H1 (cell line): ENCODE measurements around the gene ADAMTS9. TPM values are rescaled to one million over a fixed set of nuclear protein-coding genes. Genes with fewer than 3 reads are reported as not detected.

Experiments used
- CTCF ChIA-PET: fragments of 300-600 bp; sonication (Branson Sonifier 250); formaldehyde crosslinking; loops from one replicate; lab custom pipeline; 2021; ENCODE audit not compliant: partially characterized antibody; lab: Charles Lee
- POLR2A ChIA-PET: fragments of 300-600 bp; sonication (Branson Sonifier 250); formaldehyde crosslinking; loops from one replicate; lab custom pipeline; 2021; ENCODE audit warnings: inconsistent platforms; ENCODE audit not compliant: partially characterized antibody; lab: Charles Lee
- DNase-seq, 2 experiments: peaks; one replicate each; pipeline versions ENCODE4 v3.0.0 to v3.0.0-alpha.2; 2010 to 2022; ENCODE audit warnings: low spot score in 2 of 2, low read depth in 1 of 2, mixed read lengths in 1 of 2
- FAIRE-seq: peaks from 2 replicates; lab custom pipeline; 2011; peaks lifted over from hg19 to GRCh38; lab: Jason Lieb, UNC
- H2AFZ ChIP-seq: 2 replicates; pipeline ENCODE4 v1.8.1; 2012; ENCODE audit warnings: low read length, inconsistent platforms
- H2AK5ac ChIP-seq: 2 replicates; pipeline ENCODE4 v1.6.1; 2013; ENCODE audit warnings: low read depth, low read length
- H2BK120ac ChIP-seq: replicated peaks from 2 replicates; pipeline ENCODE3; 2013; ENCODE audit warnings: low read depth, low read length, inconsistent platforms
- H2BK12ac ChIP-seq: 2 replicates; pipeline ENCODE4 v1.6.1; 2013; ENCODE audit warnings: low read depth, low read length
- H2BK15ac ChIP-seq: 2 replicates; pipeline ENCODE4 v1.6.1; 2013; ENCODE audit warnings: low read length
- H2BK20ac ChIP-seq: 2 replicates; pipeline ENCODE4 v1.6.1; 2013; ENCODE audit warnings: low read length
- H2BK5ac ChIP-seq: 2 replicates; pipeline ENCODE4 v1.6.1; 2013; ENCODE audit warnings: low read depth, low read length
- H3K14ac ChIP-seq: 2 replicates; pipeline ENCODE4 v1.6.1; 2013; ENCODE audit warnings: inconsistent platforms; ENCODE audit not compliant: insufficient read length
- H3K18ac ChIP-seq: 2 replicates; pipeline ENCODE4 v1.6.1; 2013; ENCODE audit warnings: low read length; ENCODE audit errors: extremely low read depth
- H3K23ac ChIP-seq: 2 replicates; pipeline ENCODE4 v1.6.1; 2013; ENCODE audit warnings: inconsistent platforms; ENCODE audit not compliant: insufficient read length
- H3K23me2 ChIP-seq: 2 replicates; pipeline ENCODE4 v1.6.1; 2013; ENCODE audit warnings: low read depth, low read length
- H3K27ac ChIP-seq: 2 replicates; pipeline ENCODE4 v1.6.1; 2011; ENCODE audit warnings: low read depth, low read length, inconsistent platforms
- H3K27me3 ChIP-seq, 4 experiments: replicated peaks in 1 of 4; 1 replicate in 1 of 4; 2 replicates in 3 of 4; pipeline versions ENCODE4 v1.6.1 to v1.8.1; 2011 to 2013; ENCODE audit warnings: low read length in 3 of 4, mild to moderate bottlenecking in 3 of 4, inconsistent platforms in 2 of 4, mixed read lengths in 2 of 4, moderate library complexity in 1 of 4; ENCODE audit not compliant: control insufficient read depth in 3 of 4, insufficient read depth in 3 of 4; ENCODE audit errors: extremely low read depth in 1 of 4
- H3K36me3 ChIP-seq, 4 experiments: 2 replicates each; pipeline versions ENCODE4 v1.6.1 to v1.8.1; 2011 to 2013; ENCODE audit warnings: mild to moderate bottlenecking in 4 of 4, low read length in 3 of 4, moderate library complexity in 2 of 4, control low read depth in 1 of 4, inconsistent platforms in 1 of 4; ENCODE audit not compliant: insufficient read depth in 4 of 4, control insufficient read depth in 2 of 4
- H3K4ac ChIP-seq: replicated peaks from 2 replicates; pipeline ENCODE3; 2013; ENCODE audit warnings: low read length, low read depth, mixed read lengths, inconsistent platforms; ENCODE audit not compliant: insufficient read length
- H3K4me1 ChIP-seq, 4 experiments: replicated peaks in 1 of 4; 1 replicate in 1 of 4; 2 replicates in 3 of 4; pipeline versions ENCODE4 v1.6.1 to v1.8.1; 2011 to 2013; ENCODE audit warnings: low read length in 3 of 4, inconsistent platforms in 2 of 4, mixed read lengths in 1 of 4; ENCODE audit not compliant: insufficient read depth in 4 of 4, control insufficient read depth in 3 of 4
- H3K4me2 ChIP-seq, 2 experiments: 2 replicates each; pipeline versions ENCODE4 v1.6.1 to v1.8.1; 2011 to 2013; ENCODE audit warnings: low read depth in 2 of 2, low read length in 2 of 2, control low read depth in 1 of 2, inconsistent platforms in 1 of 2, mild to moderate bottlenecking in 1 of 2; ENCODE audit not compliant: insufficient read depth in 1 of 2
- H3K4me3 ChIP-seq, 4 experiments: fragments of 200-600, 300-600 bp in 1 of 4; sonication (generic), shearing (Covaris generic), sonication (Bioruptor Twin) in 1 of 4; 2 replicates each; pipeline versions ENCODE4 v1.5.1 to v1.8.1; 2011 to 2016; ENCODE audit warnings: low read length in 4 of 4, low read depth in 3 of 4, control low read depth in 2 of 4, inconsistent platforms in 2 of 4, mild to moderate bottlenecking in 2 of 4, mixed read lengths in 1 of 4, moderate library complexity in 1 of 4; ENCODE audit not compliant: insufficient read depth in 2 of 4; ENCODE audit errors: extremely low read depth in 1 of 4
- H3K56ac ChIP-seq: replicated peaks from 2 replicates; pipeline ENCODE3; 2013; ENCODE audit warnings: low read depth, mild to moderate bottlenecking, mixed read lengths, low read length, inconsistent platforms; ENCODE audit not compliant: insufficient read length
- H3K79me1 ChIP-seq: 2 replicates; pipeline ENCODE4 v1.6.1; 2013; ENCODE audit warnings: low read depth, low read length, control low read depth
- H3K79me2 ChIP-seq, 2 experiments: 2 replicates each; pipeline versions ENCODE4 v1.6.1 to v1.8.1; 2012 to 2013; ENCODE audit warnings: low read length in 2 of 2, mild to moderate bottlenecking in 2 of 2, inconsistent platforms in 1 of 2; ENCODE audit not compliant: insufficient read depth in 2 of 2, control insufficient read depth in 1 of 2
- H3K9ac ChIP-seq, 4 experiments: replicated peaks in 1 of 4; 1 replicate in 1 of 4; 2 replicates in 3 of 4; pipeline versions ENCODE4 v1.6.1 to v1.8.1; 2011 to 2013; ENCODE audit warnings: low read depth in 3 of 4, low read length in 3 of 4, control low read depth in 2 of 4, mild to moderate bottlenecking in 2 of 4, moderate library complexity in 2 of 4, inconsistent platforms in 1 of 4; ENCODE audit errors: extremely low read depth in 1 of 4
- H3K9me3 ChIP-seq, 2 experiments: 2 replicates each; pipeline versions ENCODE4 v1.6.1 to v1.8.1; 2012 to 2013; ENCODE audit warnings: mild to moderate bottlenecking in 2 of 2, moderate library complexity in 2 of 2, control low read depth in 1 of 2, inconsistent platforms in 1 of 2, low read depth in 1 of 2, low read length in 1 of 2, mixed read lengths in 1 of 2; ENCODE audit not compliant: insufficient read depth in 2 of 2
- H4K20me1 ChIP-seq, 2 experiments: replicated peaks in 1 of 2; 2 replicates each; pipeline versions ENCODE3 to v1.8.1; 2011 to 2013; ENCODE audit warnings: inconsistent platforms in 2 of 2, low read length in 2 of 2, mild to moderate bottlenecking in 1 of 2; ENCODE audit not compliant: insufficient read depth in 2 of 2, control insufficient read depth in 1 of 2
- H4K5ac ChIP-seq: 2 replicates; pipeline ENCODE4 v1.6.1; 2013; ENCODE audit warnings: low read length, low read depth, mixed read lengths, inconsistent platforms; ENCODE audit not compliant: insufficient read length
- H4K8ac ChIP-seq: 2 replicates; pipeline ENCODE4 v1.8.0; 2013; ENCODE audit warnings: mild to moderate bottlenecking, moderate library complexity, low read length, inconsistent platforms; ENCODE audit not compliant: insufficient read depth; ENCODE audit errors: extremely low read depth
- H4K91ac ChIP-seq: replicated peaks from 2 replicates; pipeline ENCODE3; 2013; ENCODE audit warnings: low read length, mixed read lengths, inconsistent platforms; ENCODE audit not compliant: insufficient read length
- BCL11A ChIP-seq, 2 experiments: IDR thresholded peaks; one replicate each; pipeline ENCODE4 v1.6.1; 2011; ENCODE audit warnings: low read depth in 2 of 2, low read length in 2 of 2, mild to moderate bottlenecking in 2 of 2
- CEBPB ChIP-seq: IDR thresholded peaks from 2 replicates; pipeline ENCODE4 v1.6.1; 2012; ENCODE audit warnings: low read depth, low read length
- WGBS, 2 experiments: shearing (Covaris generic) in 1 of 2; methylation state at CpG; one replicate each; pipeline versions ENCODE4 v1.1.6 to v1.1.7; 2013 to 2015; ENCODE audit warnings: low lambda C conversion rate in 2 of 2, mixed read lengths in 2 of 2, inconsistent platforms in 1 of 2, low coverage in 1 of 2, missing lambda C conversion rate in 1 of 2; ENCODE audit not compliant: insufficient replicate concordance in 2 of 2, insufficient coverage in 1 of 2, insufficient read length in 1 of 2; ENCODE audit errors: extremely low coverage in 1 of 2, missing lambda C conversion rate in 1 of 2; 5-methylcytosine and 5-hydroxymethylcytosine counted together
- polyA plus RNA-seq, 7 experiments: library from polyadenylated mRNA; depleted of rRNA in 3 of 7; stranded (reverse) in 5 of 7; unstranded in 2 of 7; fragments of >200 nt in 5 of 7; fragments of 200-250 nt in 2 of 7; gene quantifications; 1 replicate in 5 of 7; 2 replicates in 1 of 7; 4 replicates in 1 of 7; pipeline versions ENCODE4 v1.2.1 to v1.2.3, GENCODE V29; 2011 to 2013; ENCODE audit warnings: missing spikeins in 2 of 7, mixed read lengths in 2 of 7
- total RNA-seq: library from RNA; stranded (reverse); fragmentation: NEBNext Ultra II Directional; extraction: Animal tissue kit (Norgen Biotek cat#: 25700); gene quantifications from 2 replicates; pipeline ENCODE4 v1.2.1, GENCODE V29; 2021
- TF ChIP-seq, protein P1 (sequence below): IDR thresholded peaks from 2 replicates; pipeline ENCODE4 v1.6.1; 2011; ENCODE audit warnings: low read depth, mild to moderate bottlenecking, low read length; ENCODE audit not compliant: insufficient read depth

ADAMTS9 gene
- total and polyA plus RNA-seq, 2 of the 8 experiments (the other 6 are each of a cell fraction or from before 2014, with no cell fraction given) = 0.20 to 0.41 TPM

DNA sequence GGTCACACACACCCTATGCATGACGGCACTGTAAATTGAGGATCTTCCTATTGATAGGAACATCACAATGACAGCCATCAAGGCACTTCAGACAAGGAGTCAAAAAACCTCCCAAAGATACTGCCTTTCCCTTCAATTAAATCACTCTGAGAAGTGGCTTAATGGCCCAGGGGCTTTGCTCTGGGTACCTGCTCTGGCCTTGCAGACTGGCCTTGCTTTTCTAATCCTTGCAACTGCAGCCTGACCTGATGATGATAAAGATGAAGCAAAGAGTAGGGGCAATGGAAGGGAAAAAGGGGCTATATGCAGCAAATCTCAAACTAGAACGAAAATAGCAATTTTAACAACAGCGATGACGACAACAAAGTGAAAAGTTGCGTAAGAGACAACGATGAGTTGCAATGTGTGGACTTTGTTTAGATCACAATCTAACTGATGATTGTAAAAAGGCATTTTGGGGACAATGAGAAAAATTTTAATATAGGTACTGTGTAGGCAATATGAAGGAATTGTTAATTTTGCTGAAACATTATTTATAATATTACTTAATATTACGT lies 14.6 kb downstream of the ADAMTS9 start:
- Histone ChIP-seq H3K79me1 (no peaks in the 10 kb centered on the region), H3K56ac (no peak overlapping the region), H3K9me3 (no peaks in the 10 kb centered on the region), H3K27me3 (peaks cover 0 to 13% (median 4%) of the 10 kb centered on the region in 4 experiments; a peak in 3 of 7 replicates), H3K4me2 (no peak overlapping the region), H2BK15ac (no peak overlapping the region), H3K4me3 (no peak overlapping the region), H2AFZ (no peak overlapping the region), H3K36me3 (no peaks in the 10 kb centered on the region), H3K79me2 (no peaks in the 10 kb centered on the region), H3K4me1 (peaks cover 0 to 7% (median 5%) of the 10 kb centered on the region in 4 experiments; a peak in 3 of 7 replicates), H3K14ac (no peak overlapping the region), H4K8ac (no peak overlapping the region), H3K4ac (no peak overlapping the region), H4K20me1 (no peaks in the 10 kb centered on the region), H4K91ac (no peak overlapping the region), H3K18ac (no peak overlapping the region), H3K27ac (no peak overlapping the region), H3K9ac (no peak overlapping the region), H2BK12ac (no peak overlapping the region; the same call in 1 of the 2 replicates), H2BK20ac (no peak overlapping the region), H3K23ac (no peak overlapping the region), H2BK120ac (no peak overlapping the region), H2AK5ac (no peak overlapping the region), H3K23me2 (no peaks in the 10 kb centered on the region), H4K5ac (no peak overlapping the region), H2BK5ac (no peak overlapping the region)
- no peak for FAIRE-seq
- 91% methylated on average over 7 of the region's 7 CpGs; no CpG with 5 or more reads in 1 of the 2 experiments for WGBS, 2 experiments
- TF ChIP-seq CEBPB (peak; percentile 80; the same call in 1 of the 2 replicates), BCL11A (IDR thresholded peaks at IDR 0.05; ENCODE audit: low read depth in 2 of 2, low read length in 2 of 2) (no peak)
- TF ChIP-seq, protein P1, sequence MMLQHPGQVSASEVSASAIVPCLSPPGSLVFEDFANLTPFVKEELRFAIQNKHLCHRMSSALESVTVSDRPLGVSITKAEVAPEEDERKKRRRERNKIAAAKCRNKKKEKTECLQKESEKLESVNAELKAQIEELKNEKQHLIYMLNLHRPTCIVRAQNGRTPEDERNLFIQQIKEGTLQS = no peak
- ChIA-PET POLR2A (no interaction called here), CTCF (interaction anchor here (0.9 to 1.2 kb wide), 2 partner anchors 9 to 44 kb away, joined by 3 read pairs; no protein-coding TSS in a partner anchor)
- no peak for DNase-seq
